ENCODE measurements around the gene TOMM22. TPM values are rescaled to one million over a fixed set of nuclear protein-coding genes. Genes with fewer than 3 reads are reported as not detected.

Gene TOMM22
- total RNA-seq, 1 donor from 2014 or later = 108 TPM

- peaks cover 5% of the 10 kb centered on the region for H3K27me3 Mint-ChIP-seq (ENCODE audit: unreplicated experiment)
- peaks cover 17% of the 10 kb centered on the region for H3K36me3 Mint-ChIP-seq (ENCODE audit: low read depth, unreplicated experiment)
- peak overlapping the region; percentile 97 for H3K27ac Mint-ChIP-seq (ENCODE audit: unreplicated experiment)
- TF ChIP-seq CTCF (IDR thresholded peaks at IDR 0.05; ENCODE audit: unreplicated experiment) = no peak
- H3K4me3 Mint-ChIP-seq (ENCODE audit: unreplicated experiment) = peak overlapping the region; percentile 96
- no peak for DNase-seq (ENCODE audit: low spot score)
- no peaks in the 10 kb centered on the region for H3K9me3 Mint-ChIP-seq (ENCODE audit: unreplicated experiment)
- H3K4me1 Mint-ChIP-seq (ENCODE audit: unreplicated experiment) = peaks cover 38% of the 10 kb centered on the region
These were observed 18.0 kb downstream of the TOMM22 start for GRCh38 chr22:38699784-38700183.

- H3K36me3 Mint-ChIP-seq (ENCODE audit: low read depth, unreplicated experiment) = peaks cover 14% of the 10 kb centered on the region
- H3K9me3 Mint-ChIP-seq (ENCODE audit: unreplicated experiment) = no peaks in the 10 kb centered on the region
- peaks cover 39% of the 10 kb centered on the region for H3K4me1 Mint-ChIP-seq (ENCODE audit: unreplicated experiment)
- H3K27me3 Mint-ChIP-seq (ENCODE audit: unreplicated experiment) = peaks cover 9% of the 10 kb centered on the region
- peak; percentile 68 for DNase-seq (ENCODE audit: low spot score)
- H3K27ac Mint-ChIP-seq (ENCODE audit: unreplicated experiment) = peak overlapping the region; percentile 97
- TF ChIP-seq CTCF (IDR thresholded peaks at IDR 0.05; ENCODE audit: unreplicated experiment) = no peak
- H3K4me3 Mint-ChIP-seq (ENCODE audit: unreplicated experiment) = peak overlapping the region; percentile 96
These were observed 18.6 kb downstream of the TOMM22 start for GRCh38 chr22:38700270-38700788.

GRCh38 chr22:38700789-38701628 is 19.3 kb downstream of the TOMM22 start, which contains the start of gene JOSD1:
Gene JOSD1, minus strand, starts transcription at chr22:38700943. Its CDS starts 956 bp downstream, at chr22:38699987.
- DNase-seq (ENCODE audit: low spot score) = peak; percentile 91
- Mint-ChIP-seq H3K27me3 (ENCODE audit: unreplicated experiment) (peaks cover 12% of the 10 kb centered on the region), H3K9me3 (ENCODE audit: unreplicated experiment) (no peaks in the 10 kb centered on the region), H3K4me1 (ENCODE audit: unreplicated experiment) (peaks cover 43% of the 10 kb centered on the region), H3K27ac (ENCODE audit: unreplicated experiment) (peak within 1 kb of the TSS; percentile 97), H3K4me3 (ENCODE audit: unreplicated experiment) (peak within 1 kb of the TSS; percentile 96), H3K36me3 (ENCODE audit: low read depth, unreplicated experiment) (peaks cover 14% of the 10 kb centered on the region)
- TF ChIP-seq CTCF (IDR thresholded peaks at IDR 0.05; ENCODE audit: unreplicated experiment) = no peak

- Mint-ChIP-seq H3K27ac (ENCODE audit: unreplicated experiment) (peak overlapping the region; percentile 93), H3K9me3 (ENCODE audit: unreplicated experiment) (no peaks in the 10 kb centered on the region), H3K36me3 (ENCODE audit: low read depth, unreplicated experiment) (no peaks in the 10 kb centered on the region), H3K27me3 (ENCODE audit: unreplicated experiment) (peaks cover 12% of the 10 kb centered on the region), H3K4me1 (ENCODE audit: unreplicated experiment) (peaks cover 42% of the 10 kb centered on the region), H3K4me3 (ENCODE audit: unreplicated experiment) (peak overlapping the region; percentile 93)
- no peak for TF ChIP-seq CTCF (IDR thresholded peaks at IDR 0.05; ENCODE audit: unreplicated experiment)
- no peak for DNase-seq (ENCODE audit: low spot score)
These were observed 23.0 kb downstream of the TOMM22 start for GRCh38 chr22:38704654-38705234.
